IMR-90 (cell line): ENCODE data around the gene CCDC170. TPM values are rescaled to one million over a fixed set of nuclear protein-coding genes. Genes with fewer than 3 reads are reported as not detected.

ENCODE experiments used
- ATAC-seq: fragments of 200-7000 bp; cut with Tn5 transposase; 2 replicates; pipeline ENCODE4 v1.9.1; 2020; ENCODE audit warnings: low read depth, mild to moderate bottlenecking, moderate library complexity
- BruUV-seq: library from RNA; stranded (reverse); fragments of 400-500 nt; replicated peaks from 2 replicates; lab custom pipeline; 2021; lab: Mats Ljungman, UMichigan
- CTCF ChIA-PET: fragments of 300-600 bp; formaldehyde crosslinking; extraction: SDS; loops from one replicate; lab custom pipeline; 2021; ENCODE audit warnings: antibody characterized with exemption; lab: Yijun Ruan, JAX
- POLR2A ChIA-PET: fragments of 300-600 bp; sonication (Branson Sonifier 250); formaldehyde crosslinking; loops from one replicate; lab custom pipeline; 2022; ENCODE audit warnings: antibody characterized with exemption; ENCODE audit not compliant: unreplicated experiment; lab: Charles Lee
- DNase-seq: peaks from one replicate; pipeline ENCODE4 v3.0.0; 2013
- H2AFZ ChIP-seq: replicated peaks from 2 replicates; pipeline ENCODE3; 2013; ENCODE audit warnings: low read length, mild to moderate bottlenecking; ENCODE audit not compliant: poor library complexity
- H2AK5ac ChIP-seq: 2 replicates; pipeline ENCODE4 v1.6.1; 2013; ENCODE audit warnings: low read depth, low read length, inconsistent platforms
- H2AK9ac ChIP-seq: replicated peaks from 2 replicates; pipeline ENCODE3; 2013; ENCODE audit warnings: mild to moderate bottlenecking, low read depth, low read length, moderate library complexity; ENCODE audit not compliant: poor library complexity
- H2BK120ac ChIP-seq: 2 replicates; pipeline ENCODE4 v1.6.1; 2013; ENCODE audit warnings: low read depth, low read length, inconsistent platforms
- H2BK15ac ChIP-seq: 3 replicates; pipeline ENCODE4 v1.6.1; 2013; ENCODE audit warnings: low read depth, low read length, inconsistent platforms
- H2BK20ac ChIP-seq: 2 replicates; pipeline ENCODE4 v1.6.1; 2013; ENCODE audit warnings: low read depth, mild to moderate bottlenecking, inconsistent platforms, low read length, moderate library complexity
- H2BK5ac ChIP-seq: 2 replicates; pipeline ENCODE4 v1.6.1; 2013; ENCODE audit warnings: mild to moderate bottlenecking, low read depth, low read length, inconsistent platforms; ENCODE audit not compliant: poor library complexity, severe bottlenecking
- H3K14ac ChIP-seq: replicated peaks from 2 replicates; pipeline ENCODE4 v1.6.1; 2013; ENCODE audit warnings: low read depth, low read length, inconsistent platforms
- H3K18ac ChIP-seq: 2 replicates; pipeline ENCODE4 v1.6.1; 2013; ENCODE audit warnings: low read depth, low read length, control low read depth
- H3K23ac ChIP-seq: 2 replicates; pipeline ENCODE4 v1.6.1; 2013; ENCODE audit warnings: low read depth, low read length, inconsistent platforms
- H3K27ac ChIP-seq: 2 replicates; pipeline ENCODE4 v1.5.1; 2013; ENCODE audit warnings: mild to moderate bottlenecking, control low read depth, low read length; ENCODE audit not compliant: insufficient read depth
- H3K27me3 ChIP-seq: 2 replicates; pipeline ENCODE4 v1.6.1; 2013; ENCODE audit warnings: low read length; ENCODE audit not compliant: control insufficient read depth, insufficient read depth
- H3K36me3 ChIP-seq: 2 replicates; pipeline ENCODE4 v1.6.1; 2013; ENCODE audit warnings: low read length, mixed read lengths; ENCODE audit not compliant: control insufficient read depth, insufficient read depth
- H3K4ac ChIP-seq: 2 replicates; pipeline ENCODE4 v1.6.1; 2013; ENCODE audit warnings: low read depth, low read length, inconsistent platforms
- H3K4me1 ChIP-seq: 2 replicates; pipeline ENCODE4 v1.6.1; 2013; ENCODE audit warnings: low read length, mixed read lengths; ENCODE audit not compliant: control insufficient read depth, insufficient read depth
- H3K4me2 ChIP-seq: 2 replicates; pipeline ENCODE4 v1.6.1; 2013; ENCODE audit warnings: low read depth, mild to moderate bottlenecking, control low read depth, low read length, moderate library complexity
- H3K4me3 ChIP-seq: 2 replicates; pipeline ENCODE4 v1.5.1; 2013; ENCODE audit warnings: low read depth, mild to moderate bottlenecking, control low read depth, low read length, moderate library complexity; ENCODE audit not compliant: insufficient read depth
- H3K56ac ChIP-seq: 2 replicates; pipeline ENCODE4 v1.6.1; 2013; ENCODE audit warnings: low read length, inconsistent platforms; ENCODE audit not compliant: insufficient read depth; ENCODE audit errors: extremely low read depth
- H3K79me1 ChIP-seq, 2 experiments: 2 replicates each; pipeline ENCODE4 v1.6.1; 2013; ENCODE audit warnings: low read length in 2 of 2, inconsistent platforms in 1 of 2, low read depth in 1 of 2
- H3K9ac ChIP-seq: 2 replicates; pipeline ENCODE4 v1.6.1; 2013; ENCODE audit warnings: low read depth, low read length, control low read depth
- H3K9me1 ChIP-seq: 2 replicates; pipeline ENCODE4 v1.6.1; 2013; ENCODE audit warnings: low read length, inconsistent platforms; ENCODE audit not compliant: insufficient read depth
- H3K9me3 ChIP-seq: 2 replicates; pipeline ENCODE4 v1.6.1; 2013; ENCODE audit warnings: low read length; ENCODE audit not compliant: control insufficient read depth, insufficient read depth
- H4K20me1 ChIP-seq: 2 replicates; pipeline ENCODE4 v1.6.1; 2013; ENCODE audit warnings: low read length, inconsistent platforms; ENCODE audit not compliant: insufficient read depth
- H4K5ac ChIP-seq: 2 replicates; pipeline ENCODE4 v1.6.1; 2013; ENCODE audit warnings: mild to moderate bottlenecking, low read depth, low read length, control low read depth
- H4K8ac ChIP-seq, 2 experiments: 2 replicates each; pipeline ENCODE4 v1.6.1; 2013; ENCODE audit warnings: low read depth in 2 of 2, low read length in 2 of 2, control low read depth in 1 of 2, inconsistent platforms in 1 of 2
- H4K91ac ChIP-seq: 2 replicates; pipeline ENCODE4 v1.6.1; 2013; ENCODE audit warnings: low read depth, low read length, inconsistent platforms; ENCODE audit not compliant: insufficient read depth
- BHLHE40 ChIP-seq: fragments of 150-350 bp; IDR thresholded peaks from 2 replicates; pipeline ENCODE4 v1.6.1; 2016; ENCODE audit warnings: mild to moderate bottlenecking, low read depth, low read length
- CEBPB ChIP-seq: IDR thresholded peaks from 2 replicates; pipeline ENCODE4 v1.6.1; 2012; ENCODE audit warnings: low read depth, low read length, improper control_type of control experiment
- CHD1 ChIP-seq: IDR thresholded peaks from 2 replicates; pipeline ENCODE4 v1.6.1; 2012; ENCODE audit warnings: low read depth, low read length, improper control_type of control experiment
- CTCF ChIP-seq: conservative IDR thresholded peaks from 2 replicates; pipeline ENCODE4 v1.5.1; 2012; ENCODE audit warnings: mild to moderate bottlenecking, low read depth, low read length, improper control_type of control experiment
- ELK1 ChIP-seq: fragments of 150-350 bp; IDR thresholded peaks from 2 replicates; pipeline ENCODE4 v1.6.1; 2016; ENCODE audit warnings: low read depth, mild to moderate bottlenecking, low read length, moderate library complexity, borderline replicate concordance
- FOS ChIP-seq: fragments of 150-350 bp; IDR thresholded peaks from 2 replicates; pipeline ENCODE4 v1.6.1; 2016; ENCODE audit warnings: low read depth, low read length
- MAFK ChIP-seq: IDR thresholded peaks from 2 replicates; pipeline ENCODE4 v1.6.1; 2012; ENCODE audit warnings: low read depth, low read length, improper control_type of control experiment
- MAZ ChIP-seq: IDR thresholded peaks from 2 replicates; pipeline ENCODE4 v1.6.1; 2012; ENCODE audit warnings: low read depth, mild to moderate bottlenecking, low read length, improper control_type of control experiment, moderate library complexity, borderline replicate concordance
- MXI1 ChIP-seq: IDR thresholded peaks from 2 replicates; pipeline ENCODE4 v1.6.1; 2012; ENCODE audit warnings: low read depth, mild to moderate bottlenecking, low read length, moderate library complexity, borderline replicate concordance
- NFE2L2 ChIP-seq: fragments of 150-350 bp; IDR thresholded peaks from 2 replicates; pipeline ENCODE4 v1.6.1; 2016; ENCODE audit warnings: low read depth, mild to moderate bottlenecking, low read length
- POLR2A ChIP-seq: IDR thresholded peaks from 2 replicates; pipeline ENCODE4 v1.6.1; 2012; ENCODE audit warnings: mild to moderate bottlenecking, low read depth, low read length
- RAD21 ChIP-seq: IDR thresholded peaks from 2 replicates; pipeline ENCODE4 v1.6.1; 2012; ENCODE audit warnings: low read length, improper control_type of control experiment
- RCOR1 ChIP-seq: IDR thresholded peaks from 2 replicates; pipeline ENCODE4 v1.6.1; 2012; ENCODE audit warnings: mild to moderate bottlenecking, low read length, improper control_type of control experiment; ENCODE audit not compliant: insufficient replicate concordance
- RFX5 ChIP-seq: IDR thresholded peaks from 2 replicates; pipeline ENCODE4 v1.8.0; 2012; ENCODE audit warnings: low read depth, mild to moderate bottlenecking, low read length, moderate library complexity
- SMC3 ChIP-seq: fragments of 150-350 bp; IDR thresholded peaks from 2 replicates; pipeline ENCODE4 v1.6.1; 2016; ENCODE audit warnings: low read depth, mild to moderate bottlenecking, antibody characterized with exemption, low read length, moderate library complexity
- USF2 ChIP-seq: fragments of 150-350 bp; IDR thresholded peaks from 2 replicates; pipeline ENCODE4 v1.6.1; 2017; ENCODE audit warnings: mild to moderate bottlenecking, antibody characterized with exemption, low read length, low read depth
- WGBS, 2 experiments: methylation state at CpG; one replicate each; pipeline versions ENCODE4 v1.1.5 to v1.1.7; 2013; ENCODE audit warnings: missing lambda C conversion rate in 2 of 2; ENCODE audit not compliant: insufficient read length in 1 of 2; ENCODE audit errors: extremely low coverage in 2 of 2; 5-methylcytosine and 5-hydroxymethylcytosine counted together
- dilution Hi-C: fragments of 300-500 bp; cut with HindIII; formaldehyde crosslinking; loops from one replicate; pipeline ENCODE4 v1.14.3; 2018; ENCODE audit warnings: low sequenced_read_pairs; ENCODE audit not compliant: unreplicated experiment
- in situ Hi-C: fragments of 300-500 bp; cut with MboI; formaldehyde crosslinking; loops from 3 replicates; pipeline ENCODE4 v1.14.3; 2019; ENCODE audit warnings: low sequenced_read_pairs, inconsistent platforms, mixed read lengths
- intact Hi-C: fragments of 100-400 bp; cut with micrococcal nuclease; formaldehyde crosslinking; loops from 2 replicates; pipeline ENCODE4 v1.10.0; 2022
- polyA plus RNA-seq, 3 experiments: library from polyadenylated mRNA; depleted of rRNA; stranded (reverse); fragments of >200 nt; gene quantifications; 2 replicates each; pipeline ENCODE4 v1.2.3, GENCODE V29; 2012; ENCODE audit warnings: low replicate concordance in 1 of 3
- total RNA-seq: library from RNA; depleted of rRNA; stranded (reverse); fragments of >200 nt; gene quantifications from 2 replicates; pipeline ENCODE4 v1.2.3, GENCODE V29; 2012

CCDC170 gene
- total and polyA plus RNA-seq, 2 of the 4 experiments (the other 2 are of a cell fraction): 0.12 to 0.54 TPM

GRCh38 chr6:151499551-151499950, 5.7 kb downstream of the CCDC170 start:
- WGBS, 2 experiments: no CpG with 5 or more reads among the region's 5 CpGs
- ChIA-PET CTCF (no interaction called here), POLR2A (no interaction called here)
- H4K91ac ChIP-seq: no peak overlapping the region
- no peak overlapping the region for H2BK120ac ChIP-seq
- TF ChIP-seq USF2: no peak
- TF ChIP-seq NFE2L2: no peak
- TF ChIP-seq CEBPB: no peak
- TF ChIP-seq SMC3: no peak
- no peak for TF ChIP-seq RCOR1
- TF ChIP-seq CTCF: no peak
- no peak for TF ChIP-seq ELK1
- TF ChIP-seq CHD1: no peak
- no peak for TF ChIP-seq BHLHE40
- no peak for TF ChIP-seq RAD21
- no peak for TF ChIP-seq POLR2A
- TF ChIP-seq MAZ: no peak
- TF ChIP-seq MAFK: no peak
- no peak for TF ChIP-seq RFX5
- no peak for TF ChIP-seq FOS
- no peak for TF ChIP-seq MXI1
- H3K9me3 ChIP-seq: no peaks in the 10 kb centered on the region
- H3K4me1 ChIP-seq: peaks cover 3% of the 10 kb centered on the region; the same call in 1 of the 2 replicates
- H3K4ac ChIP-seq: no peak overlapping the region
- no peak overlapping the region for H2BK5ac ChIP-seq
- H2AK5ac ChIP-seq: no peak overlapping the region
- no peak overlapping the region for H4K8ac ChIP-seq
- intact Hi-C loops: no loop called here
- H4K20me1 ChIP-seq: no peaks in the 10 kb centered on the region
- no peak overlapping the region for H2AFZ ChIP-seq
- H3K56ac ChIP-seq: no peak overlapping the region
- no peaks in the 10 kb centered on the region for H3K27me3 ChIP-seq
- H3K4me2 ChIP-seq: no peak overlapping the region
- in situ Hi-C loops: no loop called here
- H3K23ac ChIP-seq: no peak overlapping the region
- ATAC-seq (no peak), DNase-seq (no peak)
- no peak overlapping the region for H3K14ac ChIP-seq
- no TSS peak for BruUV-seq
- no peak overlapping the region for H4K5ac ChIP-seq
- no peak overlapping the region for H3K18ac ChIP-seq
- no peak overlapping the region for H3K27ac ChIP-seq
- no peaks in the 10 kb centered on the region for H3K79me1 ChIP-seq
- H3K9me1 ChIP-seq: peaks cover 3% of the 10 kb centered on the region; the same call in 1 of the 2 replicates
- H3K36me3 ChIP-seq: no peaks in the 10 kb centered on the region
- dilution Hi-C loops: no loop called here
- H3K9ac ChIP-seq: no peak overlapping the region
- no peak overlapping the region for H3K4me3 ChIP-seq
- no peak overlapping the region for H2BK15ac ChIP-seq
- no peak overlapping the region for H2AK9ac ChIP-seq
- H2BK20ac ChIP-seq: no peak overlapping the region
